ENCODE data around the gene CHKA.

DNA sequence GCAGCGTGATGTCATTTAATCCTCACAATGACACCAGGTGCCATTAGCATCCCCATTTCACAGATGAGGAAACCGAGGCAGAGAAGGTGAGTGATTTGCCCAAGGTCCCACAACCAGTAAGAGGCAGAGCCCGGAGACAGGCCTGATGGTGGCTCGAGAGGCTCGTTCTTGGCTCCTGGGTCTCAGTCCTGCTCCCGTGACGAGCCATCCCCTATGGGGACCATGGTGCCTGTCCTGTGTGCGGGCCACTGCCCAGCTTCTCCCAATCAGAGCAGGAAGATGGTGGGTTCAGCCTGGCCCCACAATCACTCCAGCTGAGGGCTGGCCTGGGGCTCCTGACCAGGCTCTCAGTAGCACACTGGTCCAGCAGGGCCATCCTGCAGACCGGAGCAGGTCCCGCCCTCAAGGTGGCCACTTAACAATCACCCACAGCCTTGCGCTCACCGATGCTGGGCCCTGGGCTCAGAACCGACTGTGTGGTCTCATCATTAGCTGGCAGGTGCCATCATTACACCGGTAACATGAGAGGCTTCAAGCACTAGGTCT is 107.5 kb downstream of the CHKA start:
- no peak for TF ChIP-seq ZNF274 (IDR thresholded peaks at IDR 0.05; ENCODE audit: low read depth, low read length)
- no peak for TF ChIP-seq SUZ12 (IDR thresholded peaks at IDR 0.05; ENCODE audit: extremely low read depth, insufficient read depth, insufficient read length)
